Neuron (in vitro differentiated cells): ENCODE measurements around the gene PCDHB10.
"Not testable (repeated sequence)": the region's sequence is repeated elsewhere in the genome, so short reads cannot be mapped to it uniquely, and the experiment has no call there.

Experiments used
- H2AFZ ChIP-seq: one replicate; pipeline ENCODE4 v1.6.1; 2013; ENCODE audit warnings: low read depth, mild to moderate bottlenecking, inconsistent platforms, low read length, moderate library complexity
- H3K27me3 ChIP-seq: one replicate; pipeline ENCODE4 v1.6.1; 2013; ENCODE audit warnings: low read length; ENCODE audit not compliant: insufficient read depth
- H3K36me3 ChIP-seq: one replicate; pipeline ENCODE4 v1.6.1; 2013; ENCODE audit warnings: low read length; ENCODE audit not compliant: insufficient read depth
- H3K4me1 ChIP-seq: one replicate; pipeline ENCODE4 v1.6.1; 2013; ENCODE audit warnings: low read length; ENCODE audit not compliant: insufficient read depth
- H3K4me3 ChIP-seq: 2 replicates; pipeline ENCODE4 v1.5.1; 2013; ENCODE audit warnings: mild to moderate bottlenecking, low read length, moderate library complexity
- H3K9me3 ChIP-seq: one replicate; pipeline ENCODE4 v1.6.1; 2013; ENCODE audit warnings: low read length

Gene PCDHB10

GRCh38 chr5:141235922-141236321 is 43.8 kb downstream of the PCDHB10 start:
- not testable (repeated sequence) for H3K36me3 ChIP-seq, H3K4me1 ChIP-seq, H2AFZ ChIP-seq, H3K27me3 ChIP-seq, H3K4me3 ChIP-seq
- H3K9me3 ChIP-seq: peaks cover 35% of the 10 kb centered on the region

GRCh38 chr5:141236516-141237313 is 44.6 kb downstream of the PCDHB10 start:
- Histone ChIP-seq H3K4me1 (no peaks in the 10 kb centered on the region), H3K4me3 (no peak overlapping the region), H3K9me3 (peaks cover 42% of the 10 kb centered on the region), H2AFZ (no peak overlapping the region), H3K27me3 (no peaks in the 10 kb centered on the region), H3K36me3 (no peaks in the 10 kb centered on the region)

DNA sequence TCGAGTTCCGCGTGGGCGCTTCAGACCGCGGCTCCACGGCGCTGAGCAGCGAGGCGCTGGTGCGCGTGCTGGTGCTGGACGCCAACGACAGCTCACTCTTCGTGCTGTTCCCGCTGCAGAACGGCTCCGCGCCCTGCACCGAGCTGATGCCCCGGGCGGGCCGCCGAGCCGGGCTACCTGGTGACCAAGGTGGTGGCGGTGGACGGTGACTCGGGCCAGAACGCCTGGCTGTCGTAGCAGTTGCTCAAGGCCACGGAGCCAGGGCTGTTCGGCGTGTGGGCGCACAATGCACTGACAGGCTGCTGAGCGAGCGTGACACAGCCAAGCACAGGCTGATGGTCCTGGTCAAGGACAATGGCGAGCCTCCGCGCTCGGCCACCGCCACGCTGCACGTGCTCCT is 49.3 kb downstream of the PCDHB10 start:
- H3K4me3 ChIP-seq: no peak overlapping the region
- H3K27me3 ChIP-seq: no peaks in the 10 kb centered on the region
- H2AFZ ChIP-seq: no peak overlapping the region
- no peaks in the 10 kb centered on the region for H3K36me3 ChIP-seq
- H3K4me1 ChIP-seq: no peaks in the 10 kb centered on the region
- peaks cover 38% of the 10 kb centered on the region for H3K9me3 ChIP-seq
